ENCODE results near the gene LSAMP.

The LSAMP gene

GRCh38 chr3:116316771-116317170 lies 128.5 kb downstream of the LSAMP start:
- no peaks in the 10 kb centered on the region for H3K9me3 ChIP-seq
- H3K36me3 ChIP-seq, result no peaks in the 10 kb centered on the region
- no peaks in the 10 kb centered on the region for H3K4me1 ChIP-seq (ENCODE audit: control insufficient read depth in 1 of 2, insufficient read depth in 1 of 2, low read depth in 1 of 2, low read length in 1 of 2)
- no peak overlapping the region for H3K27ac ChIP-seq
- H3K27me3 ChIP-seq, result no peaks in the 10 kb centered on the region
- TF ChIP-seq CTCF (IDR thresholded peaks at IDR 0.05), result no peak
- no peak overlapping the region for H3K4me3 ChIP-seq (ENCODE audit: low read depth in 1 of 2, low read length in 1 of 2)

GRCh38 chr3:116314476-116314875 lies 130.8 kb downstream of the LSAMP start:
- no peak overlapping the region for H3K27ac ChIP-seq
- no peaks in the 10 kb centered on the region for H3K27me3 ChIP-seq
- H3K4me1 ChIP-seq (ENCODE audit: control insufficient read depth in 1 of 2, insufficient read depth in 1 of 2, low read depth in 1 of 2, low read length in 1 of 2), result no peaks in the 10 kb centered on the region
- H3K9me3 ChIP-seq, result no peaks in the 10 kb centered on the region
- TF ChIP-seq CTCF (IDR thresholded peaks at IDR 0.05), result no peak
- no peaks in the 10 kb centered on the region for H3K36me3 ChIP-seq
- H3K4me3 ChIP-seq (ENCODE audit: low read depth in 1 of 2, low read length in 1 of 2), result no peak overlapping the region

DNA sequence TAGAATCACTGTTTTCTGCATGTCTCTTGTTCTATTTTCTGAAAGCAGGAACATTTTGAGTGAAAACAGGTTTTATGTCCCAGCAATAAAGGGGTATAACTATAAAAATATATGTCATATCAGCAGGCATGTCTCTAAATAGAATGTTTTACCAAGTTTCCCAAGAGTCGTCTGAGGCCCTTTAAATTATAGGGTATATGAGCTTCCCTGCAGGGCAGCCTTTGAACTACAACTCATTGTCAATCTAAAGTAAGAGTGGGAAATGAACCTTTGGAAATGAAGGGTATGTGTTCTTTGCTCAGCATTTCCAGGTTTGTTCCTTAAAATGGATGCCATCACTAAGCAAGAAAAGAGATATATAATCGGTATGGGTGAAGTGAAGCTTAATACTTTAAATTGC lies 138.6 kb downstream of the LSAMP start:
- Histone ChIP-seq H3K36me3 (no peaks in the 10 kb centered on the region), H3K4me1 (ENCODE audit: control insufficient read depth in 1 of 2, insufficient read depth in 1 of 2, low read depth in 1 of 2, low read length in 1 of 2) (no peaks in the 10 kb centered on the region), H3K27ac (no peak overlapping the region), H3K9me3 (no peaks in the 10 kb centered on the region), H3K27me3 (no peaks in the 10 kb centered on the region), H3K4me3 (ENCODE audit: low read depth in 1 of 2, low read length in 1 of 2) (no peak overlapping the region)
- TF ChIP-seq CTCF (IDR thresholded peaks at IDR 0.05), result no peak

DNA sequence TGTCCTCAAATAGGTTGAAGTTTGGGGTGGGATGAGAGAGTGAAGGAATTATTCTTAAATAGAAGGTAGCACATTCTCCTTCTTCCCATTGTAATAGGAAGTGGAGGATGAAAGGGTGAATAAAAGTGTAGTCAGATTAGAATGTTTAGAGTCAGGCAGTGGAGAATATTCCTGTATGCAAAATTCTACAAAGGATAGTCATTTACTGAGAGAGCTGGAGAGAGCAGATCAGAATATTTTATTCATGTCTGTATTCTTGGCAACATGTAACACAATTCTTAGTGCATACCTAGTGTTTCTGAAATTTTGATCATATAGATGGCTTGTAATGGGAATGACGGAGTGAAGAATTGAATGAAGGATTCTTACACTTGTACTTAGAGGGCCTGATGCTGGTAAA lies 139.1 kb downstream of the LSAMP start:
- H3K36me3 ChIP-seq, result no peaks in the 10 kb centered on the region
- no peak for TF ChIP-seq CTCF (IDR thresholded peaks at IDR 0.05)
- H3K9me3 ChIP-seq, result no peaks in the 10 kb centered on the region
- no peak overlapping the region for H3K27ac ChIP-seq
- no peak overlapping the region for H3K4me3 ChIP-seq (ENCODE audit: low read depth in 1 of 2, low read length in 1 of 2)
- H3K27me3 ChIP-seq, result no peaks in the 10 kb centered on the region
- H3K4me1 ChIP-seq (ENCODE audit: control insufficient read depth in 1 of 2, insufficient read depth in 1 of 2, low read depth in 1 of 2, low read length in 1 of 2), result no peaks in the 10 kb centered on the region

DNA sequence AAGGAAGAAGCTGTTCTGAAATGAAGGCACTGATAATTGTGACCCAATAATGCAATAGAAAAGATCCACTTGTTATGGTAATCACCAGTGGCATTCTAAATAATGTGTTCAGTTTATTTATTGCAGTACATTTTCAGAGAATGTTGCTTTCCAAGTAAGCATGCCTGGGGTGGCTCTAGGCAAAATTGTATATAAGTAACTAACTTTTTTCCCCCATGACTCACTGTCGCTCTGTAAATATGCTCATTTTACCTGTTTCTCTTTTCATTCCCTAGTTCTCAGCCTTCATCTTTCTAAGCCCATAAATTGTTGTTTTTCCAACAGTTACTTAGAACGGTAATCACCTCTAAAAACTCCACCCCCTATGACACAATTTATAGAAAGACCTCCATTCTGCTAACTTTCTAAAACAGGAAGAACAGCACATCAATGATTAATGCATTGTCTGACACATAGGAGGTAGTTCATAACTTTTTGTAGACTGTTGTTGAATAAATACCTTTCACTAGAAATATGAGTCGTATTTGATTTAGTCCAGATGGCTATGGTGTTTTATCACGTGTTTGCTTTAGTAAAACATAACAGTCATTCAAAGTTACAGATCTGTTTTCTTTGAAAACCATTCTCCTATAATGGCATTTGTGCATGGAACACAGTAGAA lies 143.1 kb downstream of the LSAMP start:
- TF ChIP-seq CTCF (IDR thresholded peaks at IDR 0.05), result no peak
- H3K27ac ChIP-seq, result no peak overlapping the region
- H3K27me3 ChIP-seq, result no peaks in the 10 kb centered on the region
- H3K36me3 ChIP-seq, result no peaks in the 10 kb centered on the region
- H3K9me3 ChIP-seq, result no peaks in the 10 kb centered on the region
- no peak overlapping the region for H3K4me3 ChIP-seq (ENCODE audit: low read depth in 1 of 2, low read length in 1 of 2)
- no peaks in the 10 kb centered on the region for H3K4me1 ChIP-seq (ENCODE audit: control insufficient read depth in 1 of 2, insufficient read depth in 1 of 2, low read depth in 1 of 2, low read length in 1 of 2)

DNA sequence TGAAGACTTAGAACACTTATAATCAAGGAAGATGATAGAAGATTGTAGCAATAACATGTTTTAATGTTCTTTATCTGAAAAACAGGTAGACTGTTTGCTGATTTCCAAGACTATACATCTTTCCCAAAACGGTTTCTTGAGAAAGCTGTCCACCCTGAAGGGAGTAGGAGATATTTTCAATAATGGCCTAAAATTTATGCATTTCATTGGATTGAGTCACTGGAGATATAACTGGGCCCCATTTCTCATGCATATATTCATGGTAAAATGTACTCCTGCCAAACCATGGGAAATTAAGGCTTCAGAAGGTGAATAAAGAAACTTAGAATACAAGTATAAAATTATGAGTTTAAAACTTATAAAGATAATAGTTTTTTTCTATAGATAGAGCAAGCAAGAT lies 143.9 kb downstream of the LSAMP start:
- H3K9me3 ChIP-seq, result no peaks in the 10 kb centered on the region
- H3K4me3 ChIP-seq (ENCODE audit: low read depth in 1 of 2, low read length in 1 of 2), result no peak overlapping the region
- TF ChIP-seq CTCF (IDR thresholded peaks at IDR 0.05), result no peak
- no peaks in the 10 kb centered on the region for H3K4me1 ChIP-seq (ENCODE audit: control insufficient read depth in 1 of 2, insufficient read depth in 1 of 2, low read depth in 1 of 2, low read length in 1 of 2)
- H3K36me3 ChIP-seq, result no peaks in the 10 kb centered on the region
- no peak overlapping the region for H3K27ac ChIP-seq
- H3K27me3 ChIP-seq, result no peaks in the 10 kb centered on the region
